ENCODE data around the gene IL1RAP.

GRCh38 chr3:190697901-190698300 lies 184.0 kb downstream of the IL1RAP start:
- TF ChIP-seq, protein P1, sequence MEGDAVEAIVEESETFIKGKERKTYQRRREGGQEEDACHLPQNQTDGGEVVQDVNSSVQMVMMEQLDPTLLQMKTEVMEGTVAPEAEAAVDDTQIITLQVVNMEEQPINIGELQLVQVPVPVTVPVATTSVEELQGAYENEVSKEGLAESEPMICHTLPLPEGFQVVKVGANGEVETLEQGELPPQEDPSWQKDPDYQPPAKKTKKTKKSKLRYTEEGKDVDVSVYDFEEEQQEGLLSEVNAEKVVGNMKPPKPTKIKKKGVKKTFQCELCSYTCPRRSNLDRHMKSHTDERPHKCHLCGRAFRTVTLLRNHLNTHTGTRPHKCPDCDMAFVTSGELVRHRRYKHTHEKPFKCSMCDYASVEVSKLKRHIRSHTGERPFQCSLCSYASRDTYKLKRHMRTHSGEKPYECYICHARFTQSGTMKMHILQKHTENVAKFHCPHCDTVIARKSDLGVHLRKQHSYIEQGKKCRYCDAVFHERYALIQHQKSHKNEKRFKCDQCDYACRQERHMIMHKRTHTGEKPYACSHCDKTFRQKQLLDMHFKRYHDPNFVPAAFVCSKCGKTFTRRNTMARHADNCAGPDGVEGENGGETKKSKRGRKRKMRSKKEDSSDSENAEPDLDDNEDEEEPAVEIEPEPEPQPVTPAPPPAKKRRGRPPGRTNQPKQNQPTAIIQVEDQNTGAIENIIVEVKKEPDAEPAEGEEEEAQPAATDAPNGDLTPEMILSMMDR (IDR thresholded peaks at IDR 0.05), result no peak
- TF ChIP-seq POLR2A (IDR thresholded peaks at IDR 0.05), result no peak
